ENCODE data around the gene C15orf62.
A peak's percentile ranks its signal among the peaks of the same experiment; 100 is the strongest.

Gene C15orf62

GRCh38 chr15:40736575-40736974, 33.2 kb upstream of the C15orf62 start:
- DNase-seq (ENCODE audit: low read depth): no peak
- no peak overlapping the region for H3K4me3 ChIP-seq (ENCODE audit: low read depth, low read length)
- no peak for TF ChIP-seq CTCF (conservative IDR thresholded peaks at IDR 0.05; ENCODE audit: low read depth, low read length)

GRCh38 chr15:40737048-40737447, 32.7 kb upstream of the C15orf62 start:
- TF ChIP-seq CTCF (conservative IDR thresholded peaks at IDR 0.05; ENCODE audit: low read depth, low read length): no peak
- no peak for DNase-seq (ENCODE audit: low read depth)
- H3K4me3 ChIP-seq (ENCODE audit: low read depth, low read length): no peak overlapping the region

- no peak for TF ChIP-seq CTCF (conservative IDR thresholded peaks at IDR 0.05; ENCODE audit: low read depth, low read length)
Observed at GRCh38 chr15:40739047-40739446, 30.7 kb upstream of the C15orf62 start.

GRCh38 chr15:40739854-40740253, 29.9 kb upstream of the C15orf62 start:
- no peak overlapping the region for H3K4me3 ChIP-seq (ENCODE audit: low read depth, low read length)
- peak; percentile 25 for TF ChIP-seq CTCF (conservative IDR thresholded peaks at IDR 0.05; ENCODE audit: low read depth, low read length)
- DNase-seq (ENCODE audit: low read depth): no peak

More at GRCh38 chr15:40739047-40739446, 30.7 kb upstream of the C15orf62 start:
- H3K4me3 ChIP-seq (ENCODE audit: low read depth, low read length): no peak overlapping the region
- DNase-seq (ENCODE audit: low read depth): no peak

GRCh38 chr15:40743485-40743901, 26.3 kb upstream of the C15orf62 start:
- DNase-seq (ENCODE audit: low read depth): no peak
- no peak overlapping the region for H3K4me3 ChIP-seq (ENCODE audit: low read depth, low read length)
- TF ChIP-seq CTCF (conservative IDR thresholded peaks at IDR 0.05; ENCODE audit: low read depth, low read length): no peak

GRCh38 chr15:40743921-40744814, 25.6 kb upstream of the C15orf62 start:
- TF ChIP-seq CTCF (conservative IDR thresholded peaks at IDR 0.05; ENCODE audit: low read depth, low read length): peak; percentile 35
- no peak overlapping the region for H3K4me3 ChIP-seq (ENCODE audit: low read depth, low read length)
- DNase-seq (ENCODE audit: low read depth): peak; percentile 77

GRCh38 chr15:40744815-40745152, 25.0 kb upstream of the C15orf62 start:
- no peak for DNase-seq (ENCODE audit: low read depth)
- no peak for TF ChIP-seq CTCF (conservative IDR thresholded peaks at IDR 0.05; ENCODE audit: low read depth, low read length)

More at GRCh38 chr15:40744815-40745152, 25.0 kb upstream of the C15orf62 start:
- no peak overlapping the region for H3K4me3 ChIP-seq (ENCODE audit: low read depth, low read length)
